ENCODE results near the gene TTLL11.

Gene TTLL11

DNA sequence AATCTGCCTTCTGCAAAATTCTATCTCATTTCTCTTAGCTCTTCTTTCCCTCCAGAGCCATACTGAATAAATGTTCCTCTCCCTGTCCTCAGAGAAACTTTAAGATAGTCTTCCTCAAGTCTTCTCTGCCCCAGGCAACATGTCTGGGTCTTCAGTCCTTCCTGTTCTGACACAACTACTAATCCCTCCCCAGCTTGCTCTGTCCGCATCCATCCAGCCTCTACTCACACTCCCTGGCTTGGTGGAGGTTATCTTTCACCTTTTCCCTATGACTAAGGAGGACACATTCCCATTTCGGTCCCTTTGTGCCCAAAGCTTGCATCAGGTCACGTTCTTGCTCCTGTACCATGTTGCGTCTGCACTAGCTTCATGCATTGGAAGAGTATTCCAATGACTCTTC is 143.3 kb downstream of the TTLL11 start:
- H3K79me2 ChIP-seq: no peaks in the 10 kb centered on the region
- H3K36me3 ChIP-seq (ENCODE audit: control insufficient read depth, insufficient read depth, low read length): no peaks in the 10 kb centered on the region
- no peak overlapping the region for H3K4me3 ChIP-seq (ENCODE audit: low read depth, low read length)
- H3K4me1 ChIP-seq: no peaks in the 10 kb centered on the region
- H3K9ac ChIP-seq: no peak overlapping the region
- TF ChIP-seq, protein P1, sequence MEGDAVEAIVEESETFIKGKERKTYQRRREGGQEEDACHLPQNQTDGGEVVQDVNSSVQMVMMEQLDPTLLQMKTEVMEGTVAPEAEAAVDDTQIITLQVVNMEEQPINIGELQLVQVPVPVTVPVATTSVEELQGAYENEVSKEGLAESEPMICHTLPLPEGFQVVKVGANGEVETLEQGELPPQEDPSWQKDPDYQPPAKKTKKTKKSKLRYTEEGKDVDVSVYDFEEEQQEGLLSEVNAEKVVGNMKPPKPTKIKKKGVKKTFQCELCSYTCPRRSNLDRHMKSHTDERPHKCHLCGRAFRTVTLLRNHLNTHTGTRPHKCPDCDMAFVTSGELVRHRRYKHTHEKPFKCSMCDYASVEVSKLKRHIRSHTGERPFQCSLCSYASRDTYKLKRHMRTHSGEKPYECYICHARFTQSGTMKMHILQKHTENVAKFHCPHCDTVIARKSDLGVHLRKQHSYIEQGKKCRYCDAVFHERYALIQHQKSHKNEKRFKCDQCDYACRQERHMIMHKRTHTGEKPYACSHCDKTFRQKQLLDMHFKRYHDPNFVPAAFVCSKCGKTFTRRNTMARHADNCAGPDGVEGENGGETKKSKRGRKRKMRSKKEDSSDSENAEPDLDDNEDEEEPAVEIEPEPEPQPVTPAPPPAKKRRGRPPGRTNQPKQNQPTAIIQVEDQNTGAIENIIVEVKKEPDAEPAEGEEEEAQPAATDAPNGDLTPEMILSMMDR (IDR thresholded peaks at IDR 0.05): no peak
- H3K27ac ChIP-seq: no peak overlapping the region
- H3K9me3 ChIP-seq (ENCODE audit: control insufficient read depth, low read length): no peaks in the 10 kb centered on the region
- no peak overlapping the region for H3K4me2 ChIP-seq (ENCODE audit: low read length)
- no peak overlapping the region for H2AFZ ChIP-seq
- H3K27me3 ChIP-seq (ENCODE audit: control insufficient read depth, insufficient read depth, low read length): no peaks in the 10 kb centered on the region

DNA sequence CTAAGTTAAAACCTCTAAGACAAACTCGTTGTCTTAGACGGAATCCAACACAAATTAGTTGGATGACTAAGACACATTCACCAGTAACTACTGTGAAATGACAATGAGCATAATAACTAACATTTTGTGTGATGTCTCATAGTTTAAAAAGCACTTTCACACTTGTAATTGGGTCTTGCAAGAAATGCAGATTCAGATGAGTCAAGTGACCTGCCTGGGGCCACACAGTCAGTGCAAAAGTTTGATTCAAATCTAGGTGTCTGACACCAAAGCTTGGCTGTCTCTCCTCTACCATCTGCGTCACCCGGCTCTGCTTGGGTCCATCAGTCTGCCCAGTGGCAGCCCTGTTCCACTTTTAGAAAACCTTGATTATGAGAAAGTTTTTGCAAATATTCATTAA is 143.7 kb downstream of the TTLL11 start:
- no peak overlapping the region for H3K4me3 ChIP-seq (ENCODE audit: low read depth, low read length)
- H3K27ac ChIP-seq: no peak overlapping the region
- TF ChIP-seq, protein P1 (IDR thresholded peaks at IDR 0.05): no peak
- H3K4me2 ChIP-seq (ENCODE audit: low read length): no peak overlapping the region
- no peak overlapping the region for H3K9ac ChIP-seq
- no peaks in the 10 kb centered on the region for H3K27me3 ChIP-seq (ENCODE audit: control insufficient read depth, insufficient read depth, low read length)
- no peaks in the 10 kb centered on the region for H3K79me2 ChIP-seq
- H2AFZ ChIP-seq: no peak overlapping the region
- no peaks in the 10 kb centered on the region for H3K9me3 ChIP-seq (ENCODE audit: control insufficient read depth, low read length)
- no peaks in the 10 kb centered on the region for H3K4me1 ChIP-seq
- no peaks in the 10 kb centered on the region for H3K36me3 ChIP-seq (ENCODE audit: control insufficient read depth, insufficient read depth, low read length)

DNA sequence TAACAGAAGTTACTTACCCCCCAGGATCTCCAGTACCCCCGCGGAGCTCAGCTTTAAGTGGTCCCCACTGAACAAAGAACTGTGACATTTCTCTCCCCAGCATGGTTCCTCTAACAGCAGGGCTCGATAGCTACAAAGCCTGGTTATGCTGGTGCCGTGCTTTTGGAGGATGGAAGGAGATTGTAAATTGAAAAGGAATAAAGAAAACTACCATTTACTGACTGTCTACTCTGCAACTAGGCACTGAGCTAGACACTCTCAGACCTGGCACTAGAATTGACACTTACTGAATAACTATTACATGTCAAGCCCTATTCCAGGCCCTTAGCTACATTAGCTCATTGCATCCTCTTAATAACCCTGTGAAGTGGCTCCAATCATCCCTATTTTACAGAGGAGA is 145.3 kb downstream of the TTLL11 start:
- Histone ChIP-seq H3K4me3 (ENCODE audit: low read depth, low read length) (no peak overlapping the region), H3K4me2 (ENCODE audit: low read length) (no peak overlapping the region), H3K36me3 (ENCODE audit: control insufficient read depth, insufficient read depth, low read length) (no peaks in the 10 kb centered on the region), H3K9me3 (ENCODE audit: control insufficient read depth, low read length) (no peaks in the 10 kb centered on the region), H3K27me3 (ENCODE audit: control insufficient read depth, insufficient read depth, low read length) (no peaks in the 10 kb centered on the region), H3K9ac (no peak overlapping the region), H3K79me2 (no peaks in the 10 kb centered on the region), H2AFZ (no peak overlapping the region), H3K4me1 (peaks cover 3% of the 10 kb centered on the region), H3K27ac (no peak overlapping the region)
- TF ChIP-seq, protein P1 (IDR thresholded peaks at IDR 0.05): no peak

DNA sequence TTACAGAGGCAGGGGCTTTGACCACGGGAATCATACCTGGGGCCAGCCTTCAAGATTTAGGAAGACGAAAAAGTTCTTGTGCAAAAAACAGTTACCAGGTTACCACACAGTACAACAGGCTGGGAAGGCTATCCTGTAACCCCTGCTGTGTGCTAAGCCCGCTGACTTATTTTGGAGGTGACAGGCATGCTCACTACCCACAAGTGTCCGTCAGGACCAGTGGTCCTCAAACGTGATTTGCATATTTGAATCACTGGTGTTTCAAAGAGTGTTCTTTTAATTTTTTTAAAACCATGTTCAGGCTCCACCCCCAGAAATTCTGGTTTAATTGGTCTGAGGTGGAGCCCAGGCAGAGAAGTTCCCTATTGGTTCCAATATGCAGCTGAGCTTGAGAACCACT is 146.6 kb downstream of the TTLL11 start:
- no peak overlapping the region for H3K27ac ChIP-seq
- no peaks in the 10 kb centered on the region for H3K9me3 ChIP-seq (ENCODE audit: control insufficient read depth, low read length)
- H3K4me2 ChIP-seq (ENCODE audit: low read length): no peak overlapping the region
- TF ChIP-seq, protein P1 (IDR thresholded peaks at IDR 0.05): no peak
- no peaks in the 10 kb centered on the region for H3K79me2 ChIP-seq
- no peak overlapping the region for H3K4me3 ChIP-seq (ENCODE audit: low read depth, low read length)
- H2AFZ ChIP-seq: no peak overlapping the region
- H3K4me1 ChIP-seq: peaks cover 3% of the 10 kb centered on the region
- H3K36me3 ChIP-seq (ENCODE audit: control insufficient read depth, insufficient read depth, low read length): no peaks in the 10 kb centered on the region
- no peaks in the 10 kb centered on the region for H3K27me3 ChIP-seq (ENCODE audit: control insufficient read depth, insufficient read depth, low read length)
- H3K9ac ChIP-seq: no peak overlapping the region

DNA sequence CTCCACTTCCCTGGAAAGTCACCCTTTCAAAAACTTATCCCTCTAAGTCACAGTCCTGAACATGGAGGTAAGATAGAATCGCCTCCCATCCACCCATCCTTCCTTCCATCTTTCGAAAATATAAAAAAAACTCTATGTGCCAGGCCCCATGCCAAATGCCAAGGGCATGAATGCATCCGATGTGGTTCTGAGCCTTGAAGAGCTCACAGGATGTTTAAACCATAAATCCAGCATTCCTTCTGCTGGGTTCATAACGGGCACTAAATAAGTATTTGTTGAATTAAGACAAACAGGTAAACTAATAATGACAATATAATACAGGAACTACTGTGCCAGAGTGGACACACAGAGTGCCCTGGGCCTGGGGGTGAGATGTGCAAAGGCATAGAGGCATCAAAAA is 147.3 kb downstream of the TTLL11 start:
- Histone ChIP-seq H3K36me3 (ENCODE audit: control insufficient read depth, insufficient read depth, low read length) (no peaks in the 10 kb centered on the region), H3K4me2 (ENCODE audit: low read length) (no peak overlapping the region), H3K4me1 (peaks cover 3% of the 10 kb centered on the region), H3K4me3 (ENCODE audit: low read depth, low read length) (no peak overlapping the region), H3K9me3 (ENCODE audit: control insufficient read depth, low read length) (no peaks in the 10 kb centered on the region), H3K27me3 (ENCODE audit: control insufficient read depth, insufficient read depth, low read length) (no peaks in the 10 kb centered on the region), H3K9ac (no peak overlapping the region), H3K27ac (no peak overlapping the region), H3K79me2 (no peaks in the 10 kb centered on the region), H2AFZ (no peak overlapping the region)
- TF ChIP-seq, protein P1 (IDR thresholded peaks at IDR 0.05): no peak
